WERI-Rb-1 (cell line): ENCODE results near the gene RBBP5.

Experiments used
- DNase-seq: peaks from one replicate; pipeline ENCODE4 v3.0.0-alpha.2; 2020
- H3K27ac ChIP-seq: fragments of 250-450 bp; sonication (Bioruptor Pico); 2 replicates; pipeline ENCODE4 v1.5.1; 2020; ENCODE audit warnings: mild to moderate bottlenecking, moderate library complexity
- H3K27me3 ChIP-seq: fragments of 250-450 bp; sonication (Bioruptor Pico); 2 replicates; pipeline ENCODE4 v1.5.1; 2021; ENCODE audit warnings: mild to moderate bottlenecking, low read depth, moderate library complexity; ENCODE audit not compliant: insufficient read depth, severe bottlenecking
- H3K36me3 ChIP-seq: fragments of 250-450 bp; sonication (Bioruptor Pico); 2 replicates; pipeline ENCODE4 v1.5.1; 2020; ENCODE audit warnings: mild to moderate bottlenecking, moderate library complexity
- H3K4me3 ChIP-seq: 2 replicates; pipeline ENCODE4 v1.5.1; 2011; ENCODE audit warnings: low read depth, mild to moderate bottlenecking, control low read depth, low read length
- H3K9me3 ChIP-seq: fragments of 250-450 bp; sonication (Bioruptor Pico); 2 replicates; pipeline ENCODE4 v1.5.1; 2021; ENCODE audit warnings: mild to moderate bottlenecking, moderate library complexity; ENCODE audit not compliant: severe bottlenecking
- CTCF ChIP-seq: IDR thresholded peaks from 2 replicates; pipeline ENCODE4 v1.5.1; 2011; ENCODE audit warnings: low read depth, mild to moderate bottlenecking, control low read depth, inconsistent platforms, low read length

The RBBP5 gene

GRCh38 chr1:205072286-205072685 is 49.5 kb downstream of the RBBP5 start:
- Histone ChIP-seq H3K27ac (no peak overlapping the region), H3K27me3 (no peaks in the 10 kb centered on the region), H3K36me3 (no peaks in the 10 kb centered on the region), H3K4me3 (no peak overlapping the region), H3K9me3 (no peaks in the 10 kb centered on the region)
- DNase-seq = no peak
- no peak for TF ChIP-seq CTCF

- Histone ChIP-seq H3K36me3 (no peaks in the 10 kb centered on the region), H3K9me3 (no peaks in the 10 kb centered on the region), H3K27ac (no peak overlapping the region), H3K27me3 (no peaks in the 10 kb centered on the region), H3K4me3 (no peak overlapping the region)
- TF ChIP-seq CTCF = no peak
- no peak for DNase-seq
These were observed 50.0 kb downstream of the RBBP5 start for GRCh38 chr1:205071801-205072200.

- Histone ChIP-seq H3K4me3 (no peak overlapping the region), H3K36me3 (no peaks in the 10 kb centered on the region), H3K27ac (no peak overlapping the region), H3K9me3 (no peaks in the 10 kb centered on the region), H3K27me3 (no peaks in the 10 kb centered on the region)
- DNase-seq = no peak
- TF ChIP-seq CTCF = no peak
These were observed 50.8 kb downstream of the RBBP5 start for GRCh38 chr1:205071028-205071409.

GRCh38 chr1:205069371-205070125 is 52.2 kb downstream of the RBBP5 start:
- Histone ChIP-seq H3K36me3 (no peaks in the 10 kb centered on the region), H3K27ac (no peak overlapping the region), H3K9me3 (no peaks in the 10 kb centered on the region), H3K4me3 (no peak overlapping the region), H3K27me3 (no peaks in the 10 kb centered on the region)
- peak; percentile 22 for DNase-seq
- TF ChIP-seq CTCF = no peak

GRCh38 chr1:205068457-205069040 is 53.2 kb downstream of the RBBP5 start:
- no peak for TF ChIP-seq CTCF
- Histone ChIP-seq H3K27ac (no peak overlapping the region), H3K4me3 (no peak overlapping the region), H3K9me3 (no peaks in the 10 kb centered on the region), H3K36me3 (no peaks in the 10 kb centered on the region), H3K27me3 (no peaks in the 10 kb centered on the region)
- no peak for DNase-seq
